Heart left ventricle (tissue), 13 donors: ENCODE data around the gene PMPCB.
"Not testable (repeated sequence)": the region's sequence is repeated elsewhere in the genome, so short reads cannot be mapped to it uniquely, and the experiment has no call there.

Source experiments
- CTCF ChIP-seq, 12 donors: fragments of 200-600 bp; sonication (generic) in 4 of 12; IDR thresholded peaks; one replicate each; pipeline versions ENCODE4 v1.5.0 to v1.8.0; 2018 to 2022; ENCODE audit warnings: antibody characterized with exemption in 12 of 12, mild to moderate bottlenecking in 5 of 12
- POLR2A ChIP-seq, 2 donors: fragments of 450-650 bp; IDR thresholded peaks; one replicate each; pipeline ENCODE4 v1.6.1; 2017; ENCODE audit warnings: antibody characterized with exemption in 2 of 2, mild to moderate bottlenecking in 2 of 2, moderate library complexity in 2 of 2
- donor health status: ischemic (EF 13 %, LVEDD 7.1; RV severe dilation, severe dysfunction).
- donor health status: DM: no; HTN: yes; CAD: no.
- donor health status: DM: no; HTN: no; CAD: no.
- donor health status: ischemic (EF 25% LVEDD 6.9; RV normal size, moderate dysfunction).
- donor health status: ischemic (EF 25% LVEDD 5.7; RV mildly dilated, moderate dysfunction).
- donor health status: ischemic (EF 35%, LVEDD 5.7; RV mildly dilated, moderate dysfunction).
- donor health status: nonischemic (EF 11% LVEDD 7.7; RV severe dilation, severe dysfunction).
- donor health status: DM: yes; HTN: yes; CAD: no.
- donor health status: PGD.
- donor health status: ischemic (EF 29% LVEDD 5.4; RV normal size, mild dysfunction).
- donor health status: nonischemic (EF 23%, LVEDD 6.1; RV moderate dilation, normal function).

- not testable (repeated sequence) for TF ChIP-seq CTCF, POLR2A (IDR thresholded peaks at IDR 0.05)
Observed at GRCh38 chr7:103266229-103266628, 31.0 kb upstream of the PMPCB start.
